H1 (cell line): ENCODE data around the gene CPLX1. TPM values are rescaled to one million over a fixed set of nuclear protein-coding genes. Genes with fewer than 3 reads are reported as not detected.

Experiments
- CTCF ChIA-PET: fragments of 300-600 bp; sonication (Branson Sonifier 250); formaldehyde crosslinking; loops from one replicate; lab custom pipeline; 2021; ENCODE audit not compliant: partially characterized antibody; lab: Charles Lee
- POLR2A ChIA-PET: fragments of 300-600 bp; sonication (Branson Sonifier 250); formaldehyde crosslinking; loops from one replicate; lab custom pipeline; 2021; ENCODE audit warnings: inconsistent platforms; ENCODE audit not compliant: partially characterized antibody; lab: Charles Lee
- DNase-seq, 2 experiments: peaks; one replicate each; pipeline versions ENCODE4 v3.0.0 to v3.0.0-alpha.2; 2010 to 2022; ENCODE audit warnings: low spot score in 2 of 2, low read depth in 1 of 2, mixed read lengths in 1 of 2
- FAIRE-seq: peaks from 2 replicates; lab custom pipeline; 2011; peaks lifted over from hg19 to GRCh38; lab: Jason Lieb, UNC
- H2AFZ ChIP-seq: 2 replicates; pipeline ENCODE4 v1.8.1; 2012; ENCODE audit warnings: low read length, inconsistent platforms
- H2AK5ac ChIP-seq: 2 replicates; pipeline ENCODE4 v1.6.1; 2013; ENCODE audit warnings: low read depth, low read length
- H2BK120ac ChIP-seq: replicated peaks from 2 replicates; pipeline ENCODE3; 2013; ENCODE audit warnings: low read depth, low read length, inconsistent platforms
- H2BK12ac ChIP-seq: 2 replicates; pipeline ENCODE4 v1.6.1; 2013; ENCODE audit warnings: low read depth, low read length
- H2BK15ac ChIP-seq: 2 replicates; pipeline ENCODE4 v1.6.1; 2013; ENCODE audit warnings: low read length
- H2BK20ac ChIP-seq: 2 replicates; pipeline ENCODE4 v1.6.1; 2013; ENCODE audit warnings: low read length
- H2BK5ac ChIP-seq: 2 replicates; pipeline ENCODE4 v1.6.1; 2013; ENCODE audit warnings: low read depth, low read length
- H3K14ac ChIP-seq: 2 replicates; pipeline ENCODE4 v1.6.1; 2013; ENCODE audit warnings: inconsistent platforms; ENCODE audit not compliant: insufficient read length
- H3K18ac ChIP-seq: 2 replicates; pipeline ENCODE4 v1.6.1; 2013; ENCODE audit warnings: low read length; ENCODE audit errors: extremely low read depth
- H3K23ac ChIP-seq: 2 replicates; pipeline ENCODE4 v1.6.1; 2013; ENCODE audit warnings: inconsistent platforms; ENCODE audit not compliant: insufficient read length
- H3K23me2 ChIP-seq: 2 replicates; pipeline ENCODE4 v1.6.1; 2013; ENCODE audit warnings: low read depth, low read length
- H3K27ac ChIP-seq: 2 replicates; pipeline ENCODE4 v1.6.1; 2011; ENCODE audit warnings: low read depth, low read length, inconsistent platforms
- H3K27me3 ChIP-seq, 4 experiments: replicated peaks in 1 of 4; 1 replicate in 1 of 4; 2 replicates in 3 of 4; pipeline versions ENCODE4 v1.6.1 to v1.8.1; 2011 to 2013; ENCODE audit warnings: low read length in 3 of 4, mild to moderate bottlenecking in 3 of 4, inconsistent platforms in 2 of 4, mixed read lengths in 2 of 4, moderate library complexity in 1 of 4; ENCODE audit not compliant: control insufficient read depth in 3 of 4, insufficient read depth in 3 of 4; ENCODE audit errors: extremely low read depth in 1 of 4
- H3K36me3 ChIP-seq, 4 experiments: 2 replicates each; pipeline versions ENCODE4 v1.6.1 to v1.8.1; 2011 to 2013; ENCODE audit warnings: mild to moderate bottlenecking in 4 of 4, low read length in 3 of 4, moderate library complexity in 2 of 4, control low read depth in 1 of 4, inconsistent platforms in 1 of 4; ENCODE audit not compliant: insufficient read depth in 4 of 4, control insufficient read depth in 2 of 4
- H3K4ac ChIP-seq: replicated peaks from 2 replicates; pipeline ENCODE3; 2013; ENCODE audit warnings: low read length, low read depth, mixed read lengths, inconsistent platforms; ENCODE audit not compliant: insufficient read length
- H3K4me1 ChIP-seq, 4 experiments: replicated peaks in 1 of 4; 1 replicate in 1 of 4; 2 replicates in 3 of 4; pipeline versions ENCODE4 v1.6.1 to v1.8.1; 2011 to 2013; ENCODE audit warnings: low read length in 3 of 4, inconsistent platforms in 2 of 4, mixed read lengths in 1 of 4; ENCODE audit not compliant: insufficient read depth in 4 of 4, control insufficient read depth in 3 of 4
- H3K4me2 ChIP-seq, 2 experiments: 2 replicates each; pipeline versions ENCODE4 v1.6.1 to v1.8.1; 2011 to 2013; ENCODE audit warnings: low read depth in 2 of 2, low read length in 2 of 2, control low read depth in 1 of 2, inconsistent platforms in 1 of 2, mild to moderate bottlenecking in 1 of 2; ENCODE audit not compliant: insufficient read depth in 1 of 2
- H3K4me3 ChIP-seq, 4 experiments: fragments of 200-600, 300-600 bp in 1 of 4; sonication (generic), shearing (Covaris generic), sonication (Bioruptor Twin) in 1 of 4; 2 replicates each; pipeline versions ENCODE4 v1.5.1 to v1.8.1; 2011 to 2016; ENCODE audit warnings: low read length in 4 of 4, low read depth in 3 of 4, control low read depth in 2 of 4, inconsistent platforms in 2 of 4, mild to moderate bottlenecking in 2 of 4, mixed read lengths in 1 of 4, moderate library complexity in 1 of 4; ENCODE audit not compliant: insufficient read depth in 2 of 4; ENCODE audit errors: extremely low read depth in 1 of 4
- H3K56ac ChIP-seq: replicated peaks from 2 replicates; pipeline ENCODE3; 2013; ENCODE audit warnings: low read depth, mild to moderate bottlenecking, mixed read lengths, low read length, inconsistent platforms; ENCODE audit not compliant: insufficient read length
- H3K79me1 ChIP-seq: 2 replicates; pipeline ENCODE4 v1.6.1; 2013; ENCODE audit warnings: low read depth, low read length, control low read depth
- H3K79me2 ChIP-seq, 2 experiments: 2 replicates each; pipeline versions ENCODE4 v1.6.1 to v1.8.1; 2012 to 2013; ENCODE audit warnings: low read length in 2 of 2, mild to moderate bottlenecking in 2 of 2, inconsistent platforms in 1 of 2; ENCODE audit not compliant: insufficient read depth in 2 of 2, control insufficient read depth in 1 of 2
- H3K9ac ChIP-seq, 4 experiments: replicated peaks in 1 of 4; 1 replicate in 1 of 4; 2 replicates in 3 of 4; pipeline versions ENCODE4 v1.6.1 to v1.8.1; 2011 to 2013; ENCODE audit warnings: low read depth in 3 of 4, low read length in 3 of 4, control low read depth in 2 of 4, mild to moderate bottlenecking in 2 of 4, moderate library complexity in 2 of 4, inconsistent platforms in 1 of 4; ENCODE audit errors: extremely low read depth in 1 of 4
- H3K9me3 ChIP-seq, 2 experiments: 2 replicates each; pipeline versions ENCODE4 v1.6.1 to v1.8.1; 2012 to 2013; ENCODE audit warnings: mild to moderate bottlenecking in 2 of 2, moderate library complexity in 2 of 2, control low read depth in 1 of 2, inconsistent platforms in 1 of 2, low read depth in 1 of 2, low read length in 1 of 2, mixed read lengths in 1 of 2; ENCODE audit not compliant: insufficient read depth in 2 of 2
- H4K20me1 ChIP-seq, 2 experiments: replicated peaks in 1 of 2; 2 replicates each; pipeline versions ENCODE3 to v1.8.1; 2011 to 2013; ENCODE audit warnings: inconsistent platforms in 2 of 2, low read length in 2 of 2, mild to moderate bottlenecking in 1 of 2; ENCODE audit not compliant: insufficient read depth in 2 of 2, control insufficient read depth in 1 of 2
- H4K5ac ChIP-seq: 2 replicates; pipeline ENCODE4 v1.6.1; 2013; ENCODE audit warnings: low read length, low read depth, mixed read lengths, inconsistent platforms; ENCODE audit not compliant: insufficient read length
- H4K8ac ChIP-seq: 2 replicates; pipeline ENCODE4 v1.8.0; 2013; ENCODE audit warnings: mild to moderate bottlenecking, moderate library complexity, low read length, inconsistent platforms; ENCODE audit not compliant: insufficient read depth; ENCODE audit errors: extremely low read depth
- H4K91ac ChIP-seq: replicated peaks from 2 replicates; pipeline ENCODE3; 2013; ENCODE audit warnings: low read length, mixed read lengths, inconsistent platforms; ENCODE audit not compliant: insufficient read length
- BRCA1 ChIP-seq: IDR thresholded peaks from 2 replicates; pipeline ENCODE4 v1.6.1; 2012; ENCODE audit warnings: low read depth, low read length, improper control_type of control experiment
- CHD2 ChIP-seq: IDR thresholded peaks from 2 replicates; pipeline ENCODE4 v1.6.1; 2012; ENCODE audit warnings: low read length, improper control_type of control experiment
- HDAC6 ChIP-seq: IDR thresholded peaks from one replicate; pipeline ENCODE4 v1.7.1; 2012; ENCODE audit warnings: low read depth, mild to moderate bottlenecking, inconsistent platforms, low read length, moderate library complexity
- WGBS, 2 experiments: shearing (Covaris generic) in 1 of 2; methylation state at CpG; one replicate each; pipeline versions ENCODE4 v1.1.6 to v1.1.7; 2013 to 2015; ENCODE audit warnings: low lambda C conversion rate in 2 of 2, mixed read lengths in 2 of 2, inconsistent platforms in 1 of 2, low coverage in 1 of 2, missing lambda C conversion rate in 1 of 2; ENCODE audit not compliant: insufficient replicate concordance in 2 of 2, insufficient coverage in 1 of 2, insufficient read length in 1 of 2; ENCODE audit errors: extremely low coverage in 1 of 2, missing lambda C conversion rate in 1 of 2; 5-methylcytosine and 5-hydroxymethylcytosine counted together
- polyA plus RNA-seq, 7 experiments: library from polyadenylated mRNA; depleted of rRNA in 3 of 7; stranded (reverse) in 5 of 7; unstranded in 2 of 7; fragments of >200 nt in 5 of 7; fragments of 200-250 nt in 2 of 7; gene quantifications; 1 replicate in 5 of 7; 2 replicates in 1 of 7; 4 replicates in 1 of 7; pipeline versions ENCODE4 v1.2.1 to v1.2.3, GENCODE V29; 2011 to 2013; ENCODE audit warnings: missing spikeins in 2 of 7, mixed read lengths in 2 of 7
- total RNA-seq: library from RNA; stranded (reverse); fragmentation: NEBNext Ultra II Directional; extraction: Animal tissue kit (Norgen Biotek cat#: 25700); gene quantifications from 2 replicates; pipeline ENCODE4 v1.2.1, GENCODE V29; 2021

The CPLX1 gene
- total and polyA plus RNA-seq, 2 of the 8 experiments (the other 6 are each of a cell fraction or from before 2014, with no cell fraction given): 0.32 to 0.56 TPM

GRCh38 chr4:825063-825970, 612 bp downstream of the CPLX1 start:
- Histone ChIP-seq H4K5ac (no peak overlapping the region), H2BK120ac (no peak overlapping the region), H3K23me2 (peaks cover 5% of the 10 kb centered on the region; the same call in 1 of the 2 replicates), H3K4me3 (peak overlapping the region in 2 of 4 experiments; percentile 24 to 51; a peak in 6 of 8 replicates), H2BK5ac (no peak overlapping the region), H3K23ac (no peak overlapping the region), H3K79me2 (no peaks in the 10 kb centered on the region), H3K9me3 (no peaks in the 10 kb centered on the region), H3K27me3 (peaks cover 39 to 71% (median 64%) of the 10 kb centered on the region in 4 experiments), H3K4ac (no peak overlapping the region), H3K4me2 (peak overlapping the region in 1 of 2 experiments; percentile 55; a peak in 3 of 4 replicates), H3K18ac (no peak overlapping the region), H2AK5ac (no peak overlapping the region), H3K36me3 (no peaks in the 10 kb centered on the region), H3K27ac (no peak overlapping the region), H2BK20ac (no peak overlapping the region), H3K56ac (no peak overlapping the region), H2AFZ (no peak overlapping the region), H3K79me1 (no peaks in the 10 kb centered on the region), H3K4me1 (peaks cover 0 to 4% (median 2%) of the 10 kb centered on the region in 4 experiments; a peak in 3 of 7 replicates), H4K20me1 (peaks cover 1 to 20% of the 10 kb centered on the region in 2 experiments), H2BK12ac (no peak overlapping the region), H3K9ac (no peak overlapping the region), H3K14ac (no peak overlapping the region), H4K91ac (no peak overlapping the region), H2BK15ac (no peak overlapping the region), H4K8ac (no peak overlapping the region)
- POLR2A ChIA-PET: no interaction called here
- no peak for FAIRE-seq
- CTCF ChIA-PET: interaction anchor here (0.7 to 3.5 kb wide), 5 partner anchors 11 to 83 kb away, joined by 3 to 17 read pairs (median 5); no protein-coding TSS in a partner anchor
- DNase-seq: peak in 1 of 2 experiments; percentile 69
- 21% methylated on average over 29 of the region's 94 CpGs; no CpG with 5 or more reads in 1 of the 2 experiments for WGBS, 2 experiments
- no peak for TF ChIP-seq HDAC6
- no peak for TF ChIP-seq CHD2
- TF ChIP-seq BRCA1: no peak
